Activated B cell treated with CpG ODN at 0.5 μM for 24 hours (primary cell): ENCODE results near the gene FOXL1. TPM values are rescaled to one million over a fixed set of nuclear protein-coding genes. Genes with fewer than 3 reads are reported as not detected.

ENCODE experiments used
- ATAC-seq: fragments of 200-7000 bp; cut with Tn5 transposase; one replicate; pipeline ENCODE4 v1.10.0; 2021; ENCODE audit warnings: low read depth, mild to moderate bottlenecking, moderate library complexity
- CTCF ChIA-PET: fragments of 350-600 bp; sonication (Branson Sonifier 250); formaldehyde crosslinking; loops from one replicate; lab custom pipeline; 2021; ENCODE audit warnings: antibody characterized with exemption; lab: Charles Lee
- POLR2A ChIA-PET: fragments of 350-600 bp; sonication (Branson Sonifier 250); formaldehyde crosslinking; loops from one replicate; lab custom pipeline; 2021; ENCODE audit warnings: antibody characterized with exemption; lab: Charles Lee
- DNase-seq: peaks from one replicate; pipeline ENCODE4 v3.0.0; 2022
- H3K27ac Mint-ChIP-seq: one replicate; pipeline ENCODE4 v1.8.0; 2020; ENCODE audit warnings: mixed read lengths
- H3K27me3 Mint-ChIP-seq: one replicate; pipeline ENCODE4 v1.8.0; 2021; ENCODE audit warnings: mixed read lengths
- H3K36me3 Mint-ChIP-seq: one replicate; pipeline ENCODE4 v1.8.0; 2021; ENCODE audit warnings: low read depth, mixed read lengths
- H3K4me1 Mint-ChIP-seq: one replicate; pipeline ENCODE4 v1.8.0; 2021; ENCODE audit warnings: mixed read lengths
- H3K4me3 Mint-ChIP-seq: one replicate; pipeline ENCODE4 v1.8.0; 2020; ENCODE audit warnings: mild to moderate bottlenecking, mixed read lengths
- H3K9me3 Mint-ChIP-seq: one replicate; pipeline ENCODE4 v1.8.0; 2020; ENCODE audit warnings: mixed read lengths
- intact Hi-C: fragments of 100-400 bp; cut with micrococcal nuclease; formaldehyde crosslinking; loops from one replicate; pipeline ENCODE4 v1.15.1; 2024
- total RNA-seq: library from RNA; stranded (reverse); gene quantifications from 2 replicates; pipeline ENCODE4 v1.2.3, GENCODE V29; 2022
- TF ChIP-seq, protein P1 (sequence below): fragments of 200-600 bp; IDR thresholded peaks from one replicate; pipeline ENCODE4 v1.8.0; 2022; ENCODE audit warnings: antibody characterized with exemption, mild to moderate bottlenecking

Gene FOXL1
- total RNA-seq, 1 donor from 2014 or later, result not detected

DNA sequence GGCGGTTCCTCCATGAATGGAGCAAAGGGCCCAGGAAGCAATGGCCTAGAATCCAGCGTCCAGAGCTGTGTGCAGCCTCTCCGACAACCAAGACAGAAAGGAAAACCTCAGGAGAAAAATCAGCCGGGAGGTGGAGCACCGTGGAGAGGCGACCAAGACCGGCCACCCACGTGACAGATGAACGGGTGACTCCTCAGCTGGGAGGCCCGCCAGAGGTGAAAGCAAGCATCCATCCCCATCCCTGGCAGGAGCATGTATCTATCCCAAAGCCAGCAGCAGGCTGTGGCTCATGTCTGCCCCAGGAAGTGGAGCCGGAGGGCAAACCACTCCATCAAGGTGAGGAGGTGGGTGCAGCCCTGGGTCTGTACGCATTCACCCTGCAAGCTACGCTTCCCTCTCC, 52.1 kb downstream of the FOXL1 start:
- H3K9me3 Mint-ChIP-seq, result no peaks in the 10 kb centered on the region
- POLR2A ChIA-PET, result no interaction called here
- CTCF ChIA-PET, result no interaction called here

DNA sequence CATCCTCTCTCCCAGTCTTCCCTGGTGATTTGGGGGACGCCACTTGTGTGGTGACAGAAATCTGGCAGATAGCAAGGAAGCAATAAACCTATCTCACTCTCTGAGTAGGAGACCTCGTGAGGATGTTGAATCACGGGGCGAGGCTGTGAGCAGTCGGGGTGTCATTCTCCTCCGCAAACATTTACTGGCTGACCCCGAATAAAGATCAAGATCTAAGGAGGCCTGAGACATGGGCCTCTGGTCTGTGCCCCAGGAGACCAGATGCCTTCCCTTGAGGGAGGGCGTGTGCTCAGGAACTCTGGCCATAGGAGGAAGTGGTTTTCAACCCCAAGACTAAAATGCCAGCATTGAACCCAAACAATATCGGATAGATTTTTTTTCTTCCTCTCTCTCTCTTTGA, 53.1 kb downstream of the FOXL1 start:
- POLR2A ChIA-PET, result no interaction called here

More for the DNA sequence above, 52.1 kb downstream of the FOXL1 start:
- no peak overlapping the region for H3K4me3 Mint-ChIP-seq
- TF ChIP-seq, protein P1, sequence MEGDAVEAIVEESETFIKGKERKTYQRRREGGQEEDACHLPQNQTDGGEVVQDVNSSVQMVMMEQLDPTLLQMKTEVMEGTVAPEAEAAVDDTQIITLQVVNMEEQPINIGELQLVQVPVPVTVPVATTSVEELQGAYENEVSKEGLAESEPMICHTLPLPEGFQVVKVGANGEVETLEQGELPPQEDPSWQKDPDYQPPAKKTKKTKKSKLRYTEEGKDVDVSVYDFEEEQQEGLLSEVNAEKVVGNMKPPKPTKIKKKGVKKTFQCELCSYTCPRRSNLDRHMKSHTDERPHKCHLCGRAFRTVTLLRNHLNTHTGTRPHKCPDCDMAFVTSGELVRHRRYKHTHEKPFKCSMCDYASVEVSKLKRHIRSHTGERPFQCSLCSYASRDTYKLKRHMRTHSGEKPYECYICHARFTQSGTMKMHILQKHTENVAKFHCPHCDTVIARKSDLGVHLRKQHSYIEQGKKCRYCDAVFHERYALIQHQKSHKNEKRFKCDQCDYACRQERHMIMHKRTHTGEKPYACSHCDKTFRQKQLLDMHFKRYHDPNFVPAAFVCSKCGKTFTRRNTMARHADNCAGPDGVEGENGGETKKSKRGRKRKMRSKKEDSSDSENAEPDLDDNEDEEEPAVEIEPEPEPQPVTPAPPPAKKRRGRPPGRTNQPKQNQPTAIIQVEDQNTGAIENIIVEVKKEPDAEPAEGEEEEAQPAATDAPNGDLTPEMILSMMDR, result no peak
- H3K4me1 Mint-ChIP-seq, result peaks cover 7% of the 10 kb centered on the region
- no peak for ATAC-seq
- DNase-seq, result no peak
- H3K36me3 Mint-ChIP-seq, result no peaks in the 10 kb centered on the region
- peaks cover 9% of the 10 kb centered on the region for H3K27me3 Mint-ChIP-seq
- no peak overlapping the region for H3K27ac Mint-ChIP-seq
- intact Hi-C loops, result no loop called here

More for the DNA sequence above, 53.1 kb downstream of the FOXL1 start:
- DNase-seq (no peak), ATAC-seq (no peak)
- CTCF ChIA-PET, result no interaction called here
- peaks cover 9% of the 10 kb centered on the region for H3K27me3 Mint-ChIP-seq
- intact Hi-C loops, result no loop called here
- TF ChIP-seq, protein P1, result no peak
- H3K36me3 Mint-ChIP-seq, result no peaks in the 10 kb centered on the region
- H3K4me3 Mint-ChIP-seq, result no peak overlapping the region
- H3K27ac Mint-ChIP-seq, result no peak overlapping the region
- H3K9me3 Mint-ChIP-seq, result no peaks in the 10 kb centered on the region
- H3K4me1 Mint-ChIP-seq, result peaks cover 7% of the 10 kb centered on the region

Other genes starting within 250 kb of the FOXL1 start
- gene FOXF1, start 68.0 kb upstream of the FOXL1 start, total RNA-seq, result not detected in 2 replicates
- 27.9 and 35.0 TPM in 2 replicates for gene MTHFSD, start 23.3 kb upstream of the FOXL1 start, total RNA-seq
- gene FOXC2, start 11.7 kb upstream of the FOXL1 start, total RNA-seq, result not detected in 2 replicates